WERI-Rb-1 (cell line): ENCODE results near the gene KIRREL2.
A peak's percentile ranks its signal among the peaks of the same experiment; 100 is the strongest.

Source experiments
- DNase-seq: peaks from one replicate; pipeline ENCODE4 v3.0.0-alpha.2; 2020
- H3K27ac ChIP-seq: fragments of 250-450 bp; sonication (Bioruptor Pico); 2 replicates; pipeline ENCODE4 v1.5.1; 2020; ENCODE audit warnings: mild to moderate bottlenecking, moderate library complexity
- H3K27me3 ChIP-seq: fragments of 250-450 bp; sonication (Bioruptor Pico); 2 replicates; pipeline ENCODE4 v1.5.1; 2021; ENCODE audit warnings: mild to moderate bottlenecking, low read depth, moderate library complexity; ENCODE audit not compliant: insufficient read depth, severe bottlenecking
- H3K36me3 ChIP-seq: fragments of 250-450 bp; sonication (Bioruptor Pico); 2 replicates; pipeline ENCODE4 v1.5.1; 2020; ENCODE audit warnings: mild to moderate bottlenecking, moderate library complexity
- H3K4me3 ChIP-seq: 2 replicates; pipeline ENCODE4 v1.5.1; 2011; ENCODE audit warnings: low read depth, mild to moderate bottlenecking, control low read depth, low read length
- H3K9me3 ChIP-seq: fragments of 250-450 bp; sonication (Bioruptor Pico); 2 replicates; pipeline ENCODE4 v1.5.1; 2021; ENCODE audit warnings: mild to moderate bottlenecking, moderate library complexity; ENCODE audit not compliant: severe bottlenecking
- CTCF ChIP-seq: IDR thresholded peaks from 2 replicates; pipeline ENCODE4 v1.5.1; 2011; ENCODE audit warnings: low read depth, mild to moderate bottlenecking, control low read depth, inconsistent platforms, low read length

The KIRREL2 gene

GRCh38 chr19:35856546-35857149 is at the start of gene KIRREL2:
Gene KIRREL2 (plus strand): TSS chr19:35856911. CDS start chr19:35857120, 209 bp downstream.
- H3K27me3 ChIP-seq: no peaks in the 10 kb centered on the region
- DNase-seq: peak; percentile 76
- peak within 1 kb of the TSS; percentile 95 for H3K27ac ChIP-seq
- TF ChIP-seq CTCF: no peak
- H3K9me3 ChIP-seq: no peaks in the 10 kb centered on the region
- peaks cover 34% of the 10 kb centered on the region for H3K36me3 ChIP-seq
- H3K4me3 ChIP-seq: peak within 1 kb of the TSS; percentile 91

- Histone ChIP-seq H3K27ac (no peak overlapping the region), H3K9me3 (no peaks in the 10 kb centered on the region), H3K27me3 (no peaks in the 10 kb centered on the region), H3K4me3 (no peak overlapping the region), H3K36me3 (no peaks in the 10 kb centered on the region)
- no peak for DNase-seq
- no peak for TF ChIP-seq CTCF
Measured at GRCh38 chr19:35807633-35808032, 49.1 kb upstream of the KIRREL2 start.

GRCh38 chr19:35811317-35812219 is 45.1 kb upstream of the KIRREL2 start:
- no peaks in the 10 kb centered on the region for H3K27me3 ChIP-seq
- H3K27ac ChIP-seq: no peak overlapping the region
- no peaks in the 10 kb centered on the region for H3K36me3 ChIP-seq
- no peak for TF ChIP-seq CTCF
- H3K4me3 ChIP-seq: no peak overlapping the region
- no peak for DNase-seq
- H3K9me3 ChIP-seq: no peaks in the 10 kb centered on the region

GRCh38 chr19:35812220-35813042 is 44.3 kb upstream of the KIRREL2 start, which contains the start of gene PRODH2:
Gene PRODH2 (minus strand): TSS chr19:35812845. CDS start chr19:35812805, 40 bp downstream.
- no peak for DNase-seq
- no peak within 1 kb of the TSS for H3K27ac ChIP-seq
- no peak for TF ChIP-seq CTCF
- H3K36me3 ChIP-seq: no peaks in the 10 kb centered on the region
- H3K27me3 ChIP-seq: no peaks in the 10 kb centered on the region
- no peaks in the 10 kb centered on the region for H3K9me3 ChIP-seq
- H3K4me3 ChIP-seq: no peak within 1 kb of the TSS

- no peaks in the 10 kb centered on the region for H3K9me3 ChIP-seq
- no peak for TF ChIP-seq CTCF
- DNase-seq: no peak
- H3K27ac ChIP-seq: no peak overlapping the region
- no peak overlapping the region for H3K4me3 ChIP-seq
- no peaks in the 10 kb centered on the region for H3K27me3 ChIP-seq
- no peaks in the 10 kb centered on the region for H3K36me3 ChIP-seq
Measured at GRCh38 chr19:35813043-35813890, 43.4 kb upstream of the KIRREL2 start.
